ENCODE measurements around the gene GHR.
"Not testable (repeated sequence)": the region's sequence is repeated elsewhere in the genome, so short reads cannot be mapped to it uniquely, and the experiment has no call there.

GHR gene

DNA sequence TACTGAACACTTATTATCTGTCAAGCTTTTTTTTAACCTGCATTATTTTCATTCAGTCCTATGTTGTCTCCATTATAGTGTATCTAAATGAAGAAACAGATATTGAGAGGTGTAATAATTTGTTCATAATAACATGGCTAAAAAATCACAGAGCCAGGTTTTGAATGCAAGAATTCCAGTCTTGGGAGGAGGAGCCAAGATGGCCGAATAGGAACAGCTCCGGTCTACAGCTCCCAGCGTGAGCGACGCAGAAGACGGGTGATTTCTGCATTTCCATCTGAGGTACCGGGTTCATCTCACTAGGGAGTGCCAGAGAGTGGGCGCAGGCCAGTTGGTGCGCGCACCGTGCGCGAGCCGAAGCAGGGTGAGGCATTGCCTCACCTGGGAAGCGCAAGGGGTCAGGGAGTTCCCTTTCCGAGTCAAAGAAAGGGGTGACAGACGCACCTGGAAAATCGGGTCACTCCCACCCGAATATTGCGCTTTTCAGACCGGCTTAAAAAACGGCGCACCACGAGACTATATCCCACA, 311.4 kb downstream of the GHR start:
- not testable (repeated sequence) for ATAC-seq

DNA sequence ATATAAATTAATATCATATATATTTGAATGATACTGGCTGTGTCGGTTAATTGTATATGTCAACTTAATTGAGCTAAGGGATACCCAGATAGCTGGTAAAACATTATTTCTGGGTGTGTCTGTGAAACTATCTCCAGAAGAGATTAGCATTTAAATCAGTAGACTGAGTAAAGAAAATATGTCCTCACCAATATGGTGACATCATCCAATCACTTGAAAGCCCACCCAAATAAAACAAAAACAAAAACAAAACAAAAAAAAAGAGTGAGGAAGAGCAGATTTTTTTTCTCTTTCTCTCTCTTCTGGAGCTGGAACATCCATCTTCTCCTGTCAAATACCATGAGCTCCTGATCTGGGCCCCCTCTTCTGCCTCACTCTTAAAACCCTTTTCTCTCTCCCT, 317.7 kb downstream of the GHR start:
- ATAC-seq = no peak

DNA sequence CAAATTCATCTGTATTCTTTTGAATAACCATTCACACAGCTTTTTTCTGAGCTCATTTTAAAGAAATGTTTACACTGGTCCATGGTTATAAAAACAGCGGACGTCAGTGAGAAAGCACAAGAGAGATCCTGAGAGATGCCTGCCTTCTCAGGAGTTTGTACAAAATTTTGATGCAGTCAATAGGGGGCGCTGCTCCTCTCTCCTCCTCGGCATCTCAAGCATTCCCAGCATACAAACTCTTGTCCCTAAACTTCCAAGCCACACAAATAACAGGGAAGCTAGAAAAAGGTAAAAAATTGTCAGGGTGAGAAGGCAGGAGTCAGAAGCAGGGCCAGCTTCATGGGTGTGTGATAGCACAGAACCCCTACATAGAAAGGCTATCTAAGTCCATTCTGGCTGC, 322.2 kb downstream of the GHR start:
- ATAC-seq = no peak

DNA sequence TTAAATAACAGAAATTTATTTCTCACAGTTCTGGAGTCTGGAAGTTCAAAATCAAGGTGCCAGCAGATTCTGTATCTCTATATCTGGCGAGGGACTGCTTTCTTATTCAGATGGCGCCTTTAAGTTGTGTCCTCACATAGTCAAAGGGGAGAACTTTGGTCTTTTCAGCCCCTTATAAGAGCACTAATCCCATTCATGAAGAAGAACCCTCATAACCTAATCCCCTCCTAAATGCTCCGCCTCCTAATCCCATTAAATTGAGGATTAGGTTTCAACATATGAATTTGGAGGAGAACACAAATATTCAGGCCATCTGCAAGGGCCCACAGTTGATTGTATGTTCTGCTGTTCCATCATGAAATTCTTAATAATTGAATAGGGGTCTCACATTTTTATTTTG, 322.6 kb downstream of the GHR start:
- no peak for ATAC-seq

DNA sequence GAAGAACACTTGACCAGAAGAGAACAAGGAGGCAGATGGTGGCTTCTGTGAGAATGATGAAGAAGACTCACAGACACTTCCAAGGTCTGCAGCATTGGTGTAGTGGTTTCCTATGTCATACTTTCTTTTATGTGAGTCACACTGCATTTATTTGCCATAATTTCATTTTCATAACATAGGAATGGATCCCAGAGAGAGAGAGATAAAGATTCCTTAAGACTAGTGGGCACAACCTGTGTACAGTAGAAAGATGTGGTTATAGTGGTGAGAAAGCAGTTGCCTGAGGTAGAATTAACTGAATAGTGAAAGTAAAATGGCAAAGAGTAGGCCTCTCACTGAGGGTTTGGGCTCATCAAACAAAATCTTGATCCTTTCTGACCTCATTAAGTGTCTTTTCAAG, 325.8 kb downstream of the GHR start:
- ATAC-seq = peak in 1 of 2 donors; percentile 27

DNA sequence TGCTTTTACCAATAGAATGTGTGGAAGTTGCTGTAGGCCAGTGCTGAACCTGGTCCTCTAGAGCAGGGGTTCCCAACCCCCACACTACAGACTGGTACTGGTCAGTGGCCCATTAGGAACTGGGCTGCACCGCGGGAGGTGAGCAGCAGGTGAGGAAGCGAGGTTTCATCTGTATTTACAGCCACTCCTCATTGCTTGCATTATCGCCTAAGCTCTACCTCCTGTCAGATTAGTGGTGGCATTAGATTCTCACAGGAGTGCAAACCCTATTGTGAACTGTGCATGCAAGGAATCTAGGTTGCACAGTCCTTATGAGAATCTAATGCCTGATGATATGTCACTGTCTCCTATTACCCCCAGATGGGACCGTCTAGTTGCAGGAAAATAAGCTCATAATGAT, 327.3 kb downstream of the GHR start:
- ATAC-seq = no peak

DNA sequence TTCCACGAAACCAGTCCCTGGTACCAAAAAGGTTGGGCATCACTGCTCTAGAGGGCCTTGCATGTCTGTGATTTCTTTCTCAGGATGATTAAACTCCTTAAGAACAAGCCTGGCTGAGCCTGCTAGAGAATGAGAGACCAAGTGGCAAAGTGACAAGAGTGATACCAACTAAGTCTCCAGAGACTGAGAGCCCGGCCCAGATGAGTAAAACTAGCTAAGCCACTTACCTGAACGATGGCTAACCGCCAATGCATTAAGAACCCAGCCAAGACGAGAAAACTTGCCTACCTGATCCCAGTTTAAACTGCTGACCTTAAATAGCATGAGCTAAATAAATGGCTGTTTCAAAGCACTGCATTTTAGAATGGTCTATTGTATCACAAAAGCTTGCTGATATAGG, 327.8 kb downstream of the GHR start:
- no peak for ATAC-seq

DNA sequence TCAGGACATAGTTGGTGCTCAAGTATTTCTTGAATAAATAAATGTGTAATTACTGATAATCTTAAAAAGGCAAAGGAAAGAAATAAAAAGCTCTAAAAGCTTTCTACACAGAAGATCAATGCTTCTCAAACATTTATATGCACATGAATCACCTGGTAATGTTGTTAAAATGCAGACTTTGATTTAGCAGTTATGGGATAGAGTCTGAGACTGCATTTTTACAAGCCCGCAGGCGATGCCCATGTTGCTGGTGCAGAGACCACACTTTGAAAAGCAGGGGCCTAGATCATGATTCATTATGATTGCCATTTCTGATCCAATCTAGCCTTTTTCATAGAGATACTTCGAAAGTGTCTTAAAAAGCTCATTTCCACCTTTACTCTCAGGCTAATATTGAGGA, 329.9 kb downstream of the GHR start:
- ATAC-seq = no peak

DNA sequence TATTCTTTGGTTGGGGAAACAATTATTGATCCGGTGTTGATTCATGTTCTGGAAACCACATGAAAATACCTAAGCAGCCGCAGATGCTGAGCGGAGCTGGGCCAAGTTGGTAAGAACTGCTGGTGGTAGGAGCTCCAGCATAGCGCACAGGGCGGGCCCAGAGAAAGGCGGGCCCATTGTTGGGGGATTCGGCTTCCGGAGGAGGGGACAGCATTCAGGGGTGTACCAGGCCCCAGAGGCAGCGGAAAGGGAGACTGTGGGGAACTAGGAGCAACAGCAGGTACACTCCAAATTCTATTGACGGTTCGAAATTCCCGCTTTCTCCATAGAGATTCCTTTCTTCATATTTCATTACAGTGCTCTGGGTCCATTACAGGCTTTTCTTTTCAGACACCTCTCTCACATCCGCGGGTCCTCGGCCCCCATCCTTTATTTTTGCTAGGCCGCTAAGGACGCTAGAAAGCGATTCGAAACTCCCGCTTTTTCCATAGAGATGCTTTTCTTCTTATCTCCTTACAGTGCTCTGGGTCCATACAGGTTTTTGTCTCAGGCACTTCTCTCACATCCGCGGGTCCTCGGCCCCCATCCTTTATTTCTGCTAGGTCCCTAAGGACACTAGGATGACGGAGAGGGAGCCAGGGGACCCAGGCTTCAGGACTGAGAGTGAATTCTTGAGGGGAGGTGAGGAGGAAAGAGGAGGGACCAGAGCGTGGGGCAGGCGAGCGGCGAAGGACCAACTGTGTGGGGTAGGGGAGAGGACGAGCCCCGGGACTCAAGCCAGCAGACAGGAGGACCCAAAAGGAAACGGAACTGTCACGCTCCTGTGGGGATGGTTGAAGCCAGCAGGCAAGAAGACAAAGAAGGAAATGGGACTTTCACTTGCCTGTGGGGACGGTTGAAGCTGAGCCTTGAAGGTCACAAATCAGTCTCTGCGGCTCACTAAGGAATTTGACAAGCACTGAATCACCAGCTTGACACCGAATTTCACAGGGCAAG, 333.7 kb downstream of the GHR start, which contains the start of gene CCDC152:
TSS of gene CCDC152 (plus strand) at position 213 of the 996 bp plus-strand sequence. CDS start 2,304 bp downstream, outside the sequence.
- ATAC-seq = peak; percentile 95 to 96

DNA sequence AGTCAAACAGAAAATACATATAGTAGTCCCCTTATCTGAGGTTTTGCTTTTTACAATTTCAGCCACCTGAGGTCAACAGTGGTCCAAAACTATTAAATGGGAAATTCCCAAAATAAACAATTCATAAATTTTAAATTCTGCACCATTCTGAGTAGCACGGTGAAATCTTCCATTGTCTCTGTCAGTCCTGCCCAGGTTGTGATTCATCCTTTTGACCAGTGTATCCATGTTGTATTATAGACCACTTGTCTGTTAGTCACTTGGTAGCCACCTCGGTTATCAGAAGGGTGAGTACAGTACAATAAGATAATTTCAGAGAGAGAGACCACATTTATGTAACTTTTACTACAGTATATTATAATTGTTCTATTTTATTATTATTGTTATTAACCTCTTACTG, 336.2 kb downstream of the GHR start:
- ATAC-seq = no peak

DNA sequence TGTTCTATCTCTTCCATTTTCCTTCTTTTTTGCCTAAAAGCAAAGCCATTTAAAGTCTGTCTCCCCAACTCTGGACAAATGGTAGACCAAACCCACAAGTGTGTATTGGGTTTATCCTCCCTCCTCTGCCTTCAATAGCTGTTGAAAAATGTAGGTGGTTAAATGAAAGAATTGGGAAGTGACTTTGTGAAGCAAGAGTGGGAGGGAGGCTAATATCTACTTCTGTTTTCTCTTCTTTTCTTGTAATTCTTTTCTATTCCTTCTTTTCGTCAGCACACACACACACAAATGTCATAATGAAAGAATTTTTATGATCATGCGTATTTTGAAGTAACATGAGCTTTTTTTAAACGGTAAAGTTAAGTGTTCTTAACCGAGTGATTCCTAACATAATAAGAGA, 337.2 kb downstream of the GHR start:
- no peak for ATAC-seq

DNA sequence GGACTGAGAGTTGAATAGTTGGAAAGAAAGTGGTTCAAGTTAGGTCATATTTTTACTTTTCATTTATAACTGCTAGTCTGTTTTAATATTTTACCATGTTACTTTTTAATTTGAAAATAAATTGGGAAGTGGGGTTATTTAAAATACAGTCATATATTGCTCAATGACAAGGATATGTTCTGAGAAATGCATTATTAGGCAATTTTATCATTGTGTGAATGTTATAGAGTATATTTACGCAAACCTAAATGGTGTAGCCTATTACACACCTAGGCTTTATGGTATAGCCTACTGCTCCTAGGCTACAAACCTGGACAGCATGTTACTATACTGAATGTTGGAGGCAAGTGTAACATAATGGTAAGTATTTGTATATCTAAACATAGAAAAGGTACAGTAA, 338.6 kb downstream of the GHR start:
- no peak for ATAC-seq

DNA sequence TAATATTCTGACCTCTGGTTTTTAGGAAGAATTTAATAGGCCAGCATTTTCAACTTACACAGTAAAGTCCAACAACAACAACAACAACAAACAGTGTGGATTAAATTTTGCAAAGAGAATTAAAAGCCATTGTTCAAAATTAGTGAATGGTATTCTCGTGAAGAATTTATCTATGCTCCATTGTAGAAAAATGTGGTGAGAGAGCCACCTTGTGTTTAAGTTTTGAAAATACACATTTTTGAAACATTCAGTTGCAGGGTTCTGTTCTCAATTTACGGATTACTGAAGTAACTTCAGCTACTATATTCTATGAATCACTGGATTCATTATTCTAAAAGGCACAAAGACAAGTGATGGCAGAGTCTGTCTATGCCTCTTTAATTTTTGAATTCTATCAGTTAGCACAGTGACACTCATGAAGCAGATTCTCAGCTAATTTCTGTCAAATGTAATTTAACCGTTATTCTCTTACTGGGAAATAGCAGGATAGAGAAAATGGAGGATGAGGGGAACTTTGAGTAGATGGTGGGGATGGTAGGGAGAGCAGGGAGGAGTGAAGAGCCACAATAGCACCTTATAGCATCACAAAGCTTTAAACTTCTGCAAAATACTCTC, 344.4 kb downstream of the GHR start:
- ATAC-seq = no peak

DNA sequence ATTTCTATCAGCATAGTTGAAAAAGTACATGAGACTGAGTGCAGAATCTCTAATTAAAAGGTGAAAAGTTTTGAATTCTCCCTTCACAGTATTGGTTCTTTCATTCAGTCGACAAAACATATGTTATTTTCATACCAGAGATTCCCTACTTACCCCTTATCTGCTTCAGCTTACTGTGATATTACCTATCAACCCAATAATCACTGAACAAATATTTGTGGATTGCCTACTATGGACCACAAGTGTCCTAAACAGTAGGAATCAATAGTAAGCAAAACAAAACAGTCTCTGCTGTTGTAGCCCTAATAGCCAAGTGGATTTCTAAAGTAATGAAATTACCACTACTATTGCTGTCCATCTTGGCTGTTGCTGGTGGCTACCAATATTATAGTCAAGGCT, 344.9 kb downstream of the GHR start:
- no peak for ATAC-seq

DNA sequence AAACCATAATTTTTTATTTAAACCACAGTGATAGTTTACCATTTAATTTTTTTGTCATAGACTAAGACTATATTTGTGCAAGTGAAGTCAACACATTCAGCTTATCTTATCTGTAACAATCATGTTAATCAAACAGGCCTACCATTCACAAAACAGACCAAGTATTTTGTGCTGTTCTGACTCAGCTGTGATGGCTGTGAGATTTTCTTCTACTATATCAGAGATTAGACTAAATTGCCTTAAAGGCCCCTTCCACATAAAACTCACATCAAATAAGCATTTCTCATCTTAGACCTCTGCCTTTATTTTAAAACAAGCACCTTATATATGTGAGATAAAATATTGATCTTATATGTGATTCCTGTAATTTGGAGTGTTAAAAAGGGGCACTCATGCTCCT, 346.8 kb downstream of the GHR start:
- ATAC-seq = no peak

Data from activated CD4-positive, CD25-positive, alpha-beta regulatory T cell treated with anti-CD3 and anti-CD28 coated beads, Interleukin-2, amount 50 U/mL, for 24 hours (primary cell).